K562 (cell line): ENCODE measurements around the gene EMILIN1. TPM values are rescaled to one million over a fixed set of nuclear protein-coding genes. Genes with fewer than 3 reads are reported as not detected.

Experiments used
- ARID1B ChIP-seq: fragments of 450-650 bp; IDR thresholded peaks from 2 replicates; pipeline ENCODE4 v1.6.1; 2016; ENCODE audit warnings: antibody characterized with exemption, mild to moderate bottlenecking, inconsistent platforms
- E2F6 ChIP-seq, 2 experiments: IDR thresholded peaks; 2 replicates each; pipeline ENCODE4 v1.6.1; 2011; ENCODE audit warnings: borderline replicate concordance in 1 of 2, control low read depth in 1 of 2, low read depth in 1 of 2, low read length in 1 of 2, mild to moderate bottlenecking in 1 of 2, mixed read lengths in 1 of 2, moderate library complexity in 1 of 2; ENCODE audit not compliant: insufficient read depth in 1 of 2, insufficient read length in 1 of 2, poor library complexity in 1 of 2, severe bottlenecking in 1 of 2; ENCODE audit errors: extremely low read depth in 1 of 2
- EP300 ChIP-seq: IDR thresholded peaks from 2 replicates; pipeline ENCODE4 v1.6.1; 2012; ENCODE audit warnings: low read length, improper control_type of control experiment
- MYNN ChIP-seq, 2 experiments: sonication (generic); formaldehyde crosslinking in 1 of 2; IDR thresholded peaks; 2 replicates each; pipeline versions ENCODE4 v1.5.0 to v1.6.1; 2016 to 2020; ENCODE audit warnings: antibody characterized with exemption in 1 of 2, missing genetic modification reagents in 1 of 2
- NFXL1 ChIP-seq: fragments of 450-650 bp; formaldehyde crosslinking; IDR thresholded peaks from 2 replicates; pipeline ENCODE4 v1.4.0; 2021; ENCODE audit warnings: mild to moderate bottlenecking
- NUFIP1 ChIP-seq: fragments of 450-650 bp; IDR thresholded peaks from 2 replicates; pipeline ENCODE4 v1.6.1; 2018; ENCODE audit not compliant: partially characterized antibody
- PHB2 ChIP-seq: fragments of 450-650 bp; IDR thresholded peaks from 2 replicates; pipeline ENCODE4 v1.6.1; 2017; ENCODE audit warnings: low read depth
- PHF8 ChIP-seq: fragments of 200-600 bp; sonication (generic); IDR thresholded peaks from 2 replicates; pipeline ENCODE4 v1.6.1; 2012; ENCODE audit warnings: mixed run types, mild to moderate bottlenecking, inconsistent platforms, low read length, moderate library complexity, borderline replicate concordance
- PHTF2 ChIP-seq: fragments of 250-450 bp; sonication (Bioruptor Pico); IDR thresholded peaks from 2 replicates; pipeline ENCODE4 v1.5.0; 2021; ENCODE audit warnings: mild to moderate bottlenecking
- PYGO2 ChIP-seq: fragments of 450-650 bp; IDR thresholded peaks from 2 replicates; pipeline ENCODE4 v1.6.1; 2016; ENCODE audit warnings: mild to moderate bottlenecking, missing genetic modification characterization, moderate library complexity, missing compliant biosample characterization
- RB1 ChIP-seq: fragments of 450-650 bp; IDR thresholded peaks from 2 replicates; pipeline ENCODE4 v1.6.1; 2017; ENCODE audit warnings: low read depth, mild to moderate bottlenecking
- SMARCA4 ChIP-seq: fragments of 450-650 bp; IDR thresholded peaks from 2 replicates; pipeline ENCODE4 v1.6.1; 2016
- SPI1 ChIP-seq: IDR thresholded peaks from 2 replicates; pipeline ENCODE4 v1.6.1; 2011; ENCODE audit warnings: low read depth, low read length, control low read depth, borderline replicate concordance
- SREBF2 ChIP-seq: sonication (generic); formaldehyde crosslinking; IDR thresholded peaks from 2 replicates; pipeline ENCODE4 v1.4.0; 2020; ENCODE audit warnings: mild to moderate bottlenecking, missing genetic modification reagents
- ZBTB12 ChIP-seq: fragments of 250-450 bp; sonication (Bioruptor Pico); IDR thresholded peaks from 2 replicates; pipeline ENCODE4 v1.4.0; 2020
- ZBTB43 ChIP-seq: sonication (generic); formaldehyde crosslinking; IDR thresholded peaks from 2 replicates; pipeline ENCODE4 v1.8.0; 2023; ENCODE audit warnings: mild to moderate bottlenecking, missing genetic modification reagents
- ZNF584 ChIP-seq: fragments of 200-800 bp; sonication (Bioruptor generic); IDR thresholded peaks from 2 replicates; pipeline ENCODE4 v1.6.1; 2016; ENCODE audit warnings: low read depth, mild to moderate bottlenecking, missing genetic modification characterization, missing compliant biosample characterization
- ZNF766 ChIP-seq: fragments of 200-800 bp; sonication (Bioruptor generic); conservative IDR thresholded peaks from 2 replicates; pipeline ENCODE4 v1.6.1; 2016; ENCODE audit warnings: missing genetic modification characterization, missing compliant biosample characterization
- ZNF778 ChIP-seq: fragments of 450-650 bp; formaldehyde crosslinking; IDR thresholded peaks from 2 replicates; pipeline ENCODE4 v1.4.0; 2020; ENCODE audit warnings: mild to moderate bottlenecking, moderate library complexity
- polyA plus RNA-seq, 8 experiments: library from polyadenylated mRNA; depleted of rRNA in 4 of 8; stranded (reverse) in 5 of 8; unstranded in 3 of 8; fragments of >200 nt; fragmentation: Nextera tagmentation in 2 of 8; fragmentation: Illumina TruSeq in 1 of 8; extraction: Ambion mirVana in 2 of 8; extraction: Trizol in 1 of 8; gene quantifications; 2 replicates each; pipeline versions ENCODE4 v1.2.1 to v1.2.3, GENCODE V29; 2011 to 2014; ENCODE audit warnings: inconsistent platforms in 1 of 8, missing spikeins in 1 of 8
- total RNA-seq, 7 experiments: library from RNA; depleted of rRNA in 6 of 7; stranded (reverse); fragments of >200 nt in 6 of 7; fragmentation: Illumina TruSeq in 2 of 7; extraction: Trizol in 2 of 7; gene quantifications; 2 replicates each; pipeline versions ENCODE4 v1.2.1 to v1.2.3, GENCODE V29; 2011 to 2021; ENCODE audit warnings: low replicate concordance in 1 of 7
- TF ChIP-seq, protein P1 (sequence below): fragments of 250-450 bp; sonication (Bioruptor Pico); IDR thresholded peaks from 2 replicates; pipeline ENCODE4 v1.9.0; 2021; ENCODE audit warnings: mild to moderate bottlenecking
- TF ChIP-seq, protein P2 (sequence below): fragments of 250-450 bp; sonication (Bioruptor Pico); IDR thresholded peaks from 2 replicates; pipeline ENCODE4 v1.8.0; 2022; ENCODE audit warnings: inconsistent platforms
- TF ChIP-seq, protein P3 (sequence below): sonication (generic); IDR thresholded peaks from 2 replicates; pipeline ENCODE4 v1.6.1; 2016

The EMILIN1 gene
- total and polyA plus RNA-seq, 9 of the 15 experiments (the other 6 are each of a cell fraction or from before 2014, with no cell fraction given) = 0.04 to 2.7 (median 0.54) TPM; not detected in 2

GRCh38 chr2:27032495-27033252 lies 45.7 kb upstream of the EMILIN1 start, which contains the start of gene TMEM214 (continued):
- TF ChIP-seq ZBTB12 (CRISPR knock-in tag) (0 out of 2 replicates have a peak, but pooled peaks have one; percentile 49), NFXL1 (no peak), ZBTB43 (CRISPR knock-in tag) (no peak), PYGO2 (tag) (no peak), ARID1B (0 out of 2 replicates have a peak, but pooled peaks have one; percentile 24), PHTF2 (CRISPR knock-in tag) (no peak), SREBF2 (CRISPR knock-in tag) (no peak), MYNN (IDR thresholded peaks at IDR 0.05) (no peak), MYNN (CRISPR knock-in tag; IDR thresholded peaks at IDR 0.05) (no peak), SMARCA4 (no peak), SPI1 (0 out of 2 replicates have a peak, but pooled peaks have one; percentile 16), PHB2 (no peak), ZNF766 (CRISPR knock-in tag) (peak; percentile 67), EP300 (0 out of 2 replicates have a peak, but pooled peaks have one; percentile 2), PHF8 (peak; percentile 89; the same call in 1 of the 2 replicates), RB1 (peak; percentile 58; the same call in 1 of the 2 replicates), ZNF778 (CRISPR knock-in tag) (no peak), E2F6 (IDR thresholded peaks at IDR 0.05; ENCODE audit: borderline replicate concordance in 1 of 2, extremely low read depth in 1 of 2, insufficient read depth in 1 of 2, insufficient read length in 1 of 2, low read depth in 1 of 2, low read length in 1 of 2, poor library complexity in 1 of 2, severe bottlenecking in 1 of 2) (peak; percentile 9 to 28), ZNF584 (CRISPR knock-in tag) (no peak), NUFIP1 (no peak)
- TF ChIP-seq, protein P1, sequence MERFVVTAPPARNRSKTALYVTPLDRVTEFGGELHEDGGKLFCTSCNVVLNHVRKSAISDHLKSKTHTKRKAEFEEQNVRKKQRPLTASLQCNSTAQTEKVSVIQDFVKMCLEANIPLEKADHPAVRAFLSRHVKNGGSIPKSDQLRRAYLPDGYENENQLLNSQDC (CRISPR knock-in tag) = peak; percentile 63
- TF ChIP-seq, protein P2, sequence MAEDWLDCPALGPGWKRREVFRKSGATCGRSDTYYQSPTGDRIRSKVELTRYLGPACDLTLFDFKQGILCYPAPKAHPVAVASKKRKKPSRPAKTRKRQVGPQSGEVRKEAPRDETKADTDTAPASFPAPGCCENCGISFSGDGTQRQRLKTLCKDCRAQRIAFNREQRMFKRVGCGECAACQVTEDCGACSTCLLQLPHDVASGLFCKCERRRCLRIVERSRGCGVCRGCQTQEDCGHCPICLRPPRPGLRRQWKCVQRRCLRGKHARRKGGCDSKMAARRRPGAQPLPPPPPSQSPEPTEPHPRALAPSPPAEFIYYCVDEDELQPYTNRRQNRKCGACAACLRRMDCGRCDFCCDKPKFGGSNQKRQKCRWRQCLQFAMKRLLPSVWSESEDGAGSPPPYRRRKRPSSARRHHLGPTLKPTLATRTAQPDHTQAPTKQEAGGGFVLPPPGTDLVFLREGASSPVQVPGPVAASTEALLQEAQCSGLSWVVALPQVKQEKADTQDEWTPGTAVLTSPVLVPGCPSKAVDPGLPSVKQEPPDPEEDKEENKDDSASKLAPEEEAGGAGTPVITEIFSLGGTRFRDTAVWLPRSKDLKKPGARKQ (CRISPR knock-in tag) = no peak
- TF ChIP-seq, protein P3, sequence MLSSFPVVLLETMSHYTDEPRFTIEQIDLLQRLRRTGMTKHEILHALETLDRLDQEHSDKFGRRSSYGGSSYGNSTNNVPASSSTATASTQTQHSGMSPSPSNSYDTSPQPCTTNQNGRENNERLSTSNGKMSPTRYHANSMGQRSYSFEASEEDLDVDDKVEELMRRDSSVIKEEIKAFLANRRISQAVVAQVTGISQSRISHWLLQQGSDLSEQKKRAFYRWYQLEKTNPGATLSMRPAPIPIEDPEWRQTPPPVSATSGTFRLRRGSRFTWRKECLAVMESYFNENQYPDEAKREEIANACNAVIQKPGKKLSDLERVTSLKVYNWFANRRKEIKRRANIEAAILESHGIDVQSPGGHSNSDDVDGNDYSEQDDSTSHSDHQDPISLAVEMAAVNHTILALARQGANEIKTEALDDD = no peak
